ENCODE measurements around the gene DRAXIN. TPM values are rescaled to one million over a fixed set of nuclear protein-coding genes. Genes with fewer than 3 reads are reported as not detected.

Gene DRAXIN
- total and polyA plus RNA-seq, 2 donors (not counting 3 experiments of a cell fraction or from before 2014, with no cell fraction given) = 0.44 to 3.2 TPM

GRCh38 chr1:11749203-11749689 lies 57.7 kb downstream of the DRAXIN start:
- H3K4me1 ChIP-seq (ENCODE audit: control insufficient read depth, extremely low read depth, insufficient read depth, low read length) = no peaks in the 10 kb centered on the region
- FAIRE-seq (peak; percentile 37), DNase-seq (ENCODE audit: low read depth, low spot score) (peak; percentile 17)
- dilution Hi-C loops (cut with MboI; ENCODE audit: extremely low pct_ligation_motif_present, low sequenced_read_pairs) (no loop called here), intact Hi-C loops (cut with micrococcal nuclease) (loop anchor here (1.0 kb wide), 1 partner anchor 99 kb away; no protein-coding TSS in a partner anchor)
- no peaks in the 10 kb centered on the region for H4K20me1 ChIP-seq (replicated peaks; ENCODE audit: control insufficient read depth, extremely low read depth, insufficient read depth, low read length)
- no peak for TF ChIP-seq JUN (IDR thresholded peaks at IDR 0.05; ENCODE audit: borderline replicate concordance, insufficient read depth, insufficient read length, low read depth)
- TF ChIP-seq CTCF (IDR thresholded peaks at IDR 0.05; ENCODE audit: extremely low read depth in 1 of 2, insufficient read depth in 1 of 2, low read depth in 1 of 2, low read length in 2 of 2) = peak; percentile 52 to 56
- ChIA-PET CTCF (interaction anchor here (1.3 kb wide), 2 partner anchors 14 to 85 kb away, joined by 3 to 6 read pairs; partner anchors contain the start of genes AGTRAP and FBXO6), POLR2A (no interaction called here)
- BruUV-seq (replicated peaks) = no TSS peak
- no peak overlapping the region for H2AFZ ChIP-seq (ENCODE audit: low read depth, low read length)
- no peaks in the 10 kb centered on the region for H3K9me3 ChIP-seq (replicated peaks; ENCODE audit: control insufficient read depth, insufficient read depth, low read length)
- no peak overlapping the region for H3K4me3 ChIP-seq (replicated peaks in 1 of 3; ENCODE audit: insufficient read depth in 1 of 3, low read depth in 1 of 3, low read length in 3 of 3)
- no peak overlapping the region for H3K4me2 ChIP-seq (ENCODE audit: insufficient read depth, low read length)
- no peaks in the 10 kb centered on the region for H3K9me1 ChIP-seq (replicated peaks; ENCODE audit: control insufficient read depth, extremely low read depth, insufficient read depth, low read length)
- H3K9ac ChIP-seq (replicated peaks; ENCODE audit: extremely low read depth, insufficient read depth, low read length) = no peak overlapping the region
- peaks cover 0 to 7% of the 10 kb centered on the region in 2 experiments for H3K36me3 ChIP-seq (ENCODE audit: control insufficient read depth in 2 of 2, extremely low read depth in 1 of 2, insufficient read depth in 2 of 2, low read length in 2 of 2)
- no peaks in the 10 kb centered on the region for H3K79me2 ChIP-seq (ENCODE audit: control insufficient read depth, insufficient read depth, low read length)
- no peak overlapping the region for H3K27ac ChIP-seq (ENCODE audit: insufficient read depth, low read depth, low read length)
- H3K27me3 ChIP-seq (ENCODE audit: control insufficient read depth in 2 of 2, insufficient read depth in 2 of 2, low read length in 2 of 2) = no peaks in the 10 kb centered on the region

GRCh38 chr1:11749996-11750395 lies 58.5 kb downstream of the DRAXIN start:
- Histone ChIP-seq H3K36me3 (ENCODE audit: control insufficient read depth in 2 of 2, extremely low read depth in 1 of 2, insufficient read depth in 2 of 2, low read length in 2 of 2) (peaks cover 0 to 7% of the 10 kb centered on the region in 2 experiments), H3K4me2 (ENCODE audit: insufficient read depth, low read length) (no peak overlapping the region), H3K79me2 (ENCODE audit: control insufficient read depth, insufficient read depth, low read length) (no peaks in the 10 kb centered on the region), H4K20me1 (replicated peaks; ENCODE audit: control insufficient read depth, extremely low read depth, insufficient read depth, low read length) (no peaks in the 10 kb centered on the region), H3K9me1 (replicated peaks; ENCODE audit: control insufficient read depth, extremely low read depth, insufficient read depth, low read length) (no peaks in the 10 kb centered on the region), H3K27ac (ENCODE audit: insufficient read depth, low read depth, low read length) (no peak overlapping the region), H3K9ac (replicated peaks; ENCODE audit: extremely low read depth, insufficient read depth, low read length) (no peak overlapping the region), H3K27me3 (ENCODE audit: control insufficient read depth in 2 of 2, insufficient read depth in 2 of 2, low read length in 2 of 2) (no peaks in the 10 kb centered on the region), H3K4me1 (ENCODE audit: control insufficient read depth, extremely low read depth, insufficient read depth, low read length) (no peaks in the 10 kb centered on the region), H3K9me3 (replicated peaks; ENCODE audit: control insufficient read depth, insufficient read depth, low read length) (no peaks in the 10 kb centered on the region), H2AFZ (ENCODE audit: low read depth, low read length) (no peak overlapping the region), H3K4me3 (replicated peaks in 1 of 3; ENCODE audit: insufficient read depth in 1 of 3, low read depth in 1 of 3, low read length in 3 of 3) (no peak overlapping the region)
- no peak for FAIRE-seq
- DNase-seq (ENCODE audit: low read depth, low spot score) = no peak
- intact Hi-C loops (cut with micrococcal nuclease) = loop anchor here (1.0 kb wide), 1 partner anchor 100 kb away; no protein-coding TSS in a partner anchor
- no TSS peak for BruUV-seq (replicated peaks)
- TF ChIP-seq CTCF (IDR thresholded peaks at IDR 0.05; ENCODE audit: extremely low read depth in 1 of 2, insufficient read depth in 1 of 2, low read depth in 1 of 2, low read length in 2 of 2) (no peak), GATA2 (IDR thresholded peaks at IDR 0.05; ENCODE audit: insufficient read depth, insufficient read length, low read depth, low read length) (no peak), MAX (IDR thresholded peaks at IDR 0.05; ENCODE audit: insufficient read depth, insufficient read length) (no peak), FOS (IDR thresholded peaks at IDR 0.05; ENCODE audit: borderline replicate concordance, insufficient read depth, low read length) (no peak), POLR2AphosphoS5 (IDR thresholded peaks at IDR 0.05; ENCODE audit: insufficient read depth, low read depth, low read length) (no peak), JUN (IDR thresholded peaks at IDR 0.05; ENCODE audit: borderline replicate concordance, insufficient read depth, insufficient read length, low read depth) (no peak), POLR2A (IDR thresholded peaks at IDR 0.05; ENCODE audit: low read depth, low read length) (no peak), MYC (IDR thresholded peaks at IDR 0.05; ENCODE audit: low read depth, low read length) (no peak), EZH2 (IDR thresholded peaks at IDR 0.05; ENCODE audit: borderline replicate concordance, low read depth, low read length, severe bottlenecking) (no peak)
- CTCF ChIA-PET = no interaction called here
- POLR2A ChIA-PET = no interaction called here
- dilution Hi-C loops (cut with MboI; ENCODE audit: extremely low pct_ligation_motif_present, low sequenced_read_pairs) = no loop called here
